SK-N-SH treated with all-trans-retinoic acid at 6 μM for 48 hours (cell line): Measurements from ENCODE around the gene HIGD1B.

ENCODE experiments used
- ATAC-seq: fragments of 200-7000 bp; cut with Tn5 transposase; 3 replicates; pipeline ENCODE4 v1.9.1; 2020; ENCODE audit warnings: mild to moderate bottlenecking, moderate library complexity
- BACH2 ChIP-seq: fragments of 250-450 bp; sonication (Bioruptor Pico); IDR thresholded peaks from 2 replicates; pipeline ENCODE4 v1.9.0; 2021; ENCODE audit warnings: mild to moderate bottlenecking, borderline replicate concordance
- CSDC2 ChIP-seq: fragments of 250-450 bp; sonication (Bioruptor Pico); IDR thresholded peaks from 2 replicates; pipeline ENCODE4 v1.5.0; 2020; ENCODE audit warnings: mild to moderate bottlenecking, moderate library complexity
- ESRRG ChIP-seq: fragments of 250-450 bp; sonication (Bioruptor Pico); IDR thresholded peaks from 2 replicates; pipeline ENCODE4 v1.6.1; 2021; ENCODE audit warnings: mild to moderate bottlenecking
- GLIS3 ChIP-seq: fragments of 250-450 bp; sonication (Bioruptor Pico); IDR thresholded peaks from 2 replicates; pipeline ENCODE4 v1.5.0; 2020; ENCODE audit warnings: mild to moderate bottlenecking, moderate library complexity
- ISL1 ChIP-seq: fragments of 250-450 bp; sonication (Bioruptor Pico); IDR thresholded peaks from 2 replicates; pipeline ENCODE4 v2.1.2; 2022; ENCODE audit warnings: mild to moderate bottlenecking, moderate library complexity
- OSR1 ChIP-seq: fragments of 250-450 bp; sonication (Bioruptor Pico); IDR thresholded peaks from 2 replicates; pipeline ENCODE4 v1.8.0; 2022; ENCODE audit warnings: moderate library complexity, mild to moderate bottlenecking, inconsistent platforms
- PPARA ChIP-seq: fragments of 250-450 bp; sonication (Bioruptor Pico); IDR thresholded peaks from 2 replicates; pipeline ENCODE4 v1.5.0; 2020; ENCODE audit warnings: mild to moderate bottlenecking, borderline replicate concordance
- RARB ChIP-seq: fragments of 250-450 bp; sonication (Bioruptor Pico); IDR thresholded peaks from 2 replicates; pipeline ENCODE4 v1.8.0; 2021; ENCODE audit warnings: mild to moderate bottlenecking, moderate library complexity
- SNAI2 ChIP-seq: fragments of 250-450 bp; sonication (Bioruptor Pico); IDR thresholded peaks from 2 replicates; pipeline ENCODE4 v1.5.0; 2020; ENCODE audit warnings: mild to moderate bottlenecking, moderate library complexity
- TOX ChIP-seq: fragments of 250-450 bp; sonication (Bioruptor Pico); IDR thresholded peaks from 2 replicates; pipeline ENCODE4 v1.8.0; 2021; ENCODE audit warnings: mild to moderate bottlenecking, moderate library complexity, borderline replicate concordance
- ZC3H10 ChIP-seq: fragments of 250-450 bp; sonication (Bioruptor Pico); IDR thresholded peaks from 2 replicates; pipeline ENCODE4 v1.5.1; 2021; ENCODE audit warnings: mild to moderate bottlenecking, moderate library complexity
- ZFP3 ChIP-seq: fragments of 250-450 bp; sonication (Bioruptor Pico); IDR thresholded peaks from 2 replicates; pipeline ENCODE4 v1.5.0; 2020; ENCODE audit warnings: mild to moderate bottlenecking, moderate library complexity
- ZNF565 ChIP-seq: fragments of 450-650 bp; formaldehyde crosslinking; conservative IDR thresholded peaks from 2 replicates; pipeline ENCODE4 v1.5.0; 2020; ENCODE audit warnings: low read depth, mild to moderate bottlenecking, moderate library complexity
- ZNF70 ChIP-seq: fragments of 450-650 bp; formaldehyde crosslinking; IDR thresholded peaks from 2 replicates; pipeline ENCODE4 v1.5.0; 2020; ENCODE audit warnings: mild to moderate bottlenecking, moderate library complexity
- ZNF8 ChIP-seq: fragments of 450-650 bp; formaldehyde crosslinking; IDR thresholded peaks from 2 replicates; pipeline ENCODE4 v1.5.0; 2020; ENCODE audit warnings: mild to moderate bottlenecking, moderate library complexity
- TF ChIP-seq, protein P1 (sequence below): fragments of 250-450 bp; sonication (Bioruptor Pico); IDR thresholded peaks from 2 replicates; pipeline ENCODE4 v1.8.0; 2021; ENCODE audit warnings: low read depth, mild to moderate bottlenecking, moderate library complexity, borderline replicate concordance
- TF ChIP-seq, protein P2 (sequence below): fragments of 250-450 bp; sonication (Bioruptor Pico); IDR thresholded peaks from 2 replicates; pipeline ENCODE4 v1.5.0; 2020; ENCODE audit warnings: mild to moderate bottlenecking, moderate library complexity
- TF ChIP-seq, protein P3 (sequence below): fragments of 250-450 bp; sonication (Bioruptor Pico); IDR thresholded peaks from 2 replicates; pipeline ENCODE4 v1.8.0; 2020; ENCODE audit warnings: mild to moderate bottlenecking, moderate library complexity, borderline replicate concordance
- TF ChIP-seq, protein P4 (sequence below): fragments of 250-450 bp; sonication (Bioruptor Pico); IDR thresholded peaks from 2 replicates; pipeline ENCODE4 v1.5.1; 2020; ENCODE audit warnings: low read depth, mild to moderate bottlenecking, moderate library complexity
- TF ChIP-seq, protein P5 (sequence below): fragments of 250-450 bp; sonication (Bioruptor Pico); IDR thresholded peaks from 2 replicates; pipeline ENCODE4 v1.5.1; 2021; ENCODE audit warnings: mild to moderate bottlenecking, moderate library complexity

HIGD1B gene

DNA sequence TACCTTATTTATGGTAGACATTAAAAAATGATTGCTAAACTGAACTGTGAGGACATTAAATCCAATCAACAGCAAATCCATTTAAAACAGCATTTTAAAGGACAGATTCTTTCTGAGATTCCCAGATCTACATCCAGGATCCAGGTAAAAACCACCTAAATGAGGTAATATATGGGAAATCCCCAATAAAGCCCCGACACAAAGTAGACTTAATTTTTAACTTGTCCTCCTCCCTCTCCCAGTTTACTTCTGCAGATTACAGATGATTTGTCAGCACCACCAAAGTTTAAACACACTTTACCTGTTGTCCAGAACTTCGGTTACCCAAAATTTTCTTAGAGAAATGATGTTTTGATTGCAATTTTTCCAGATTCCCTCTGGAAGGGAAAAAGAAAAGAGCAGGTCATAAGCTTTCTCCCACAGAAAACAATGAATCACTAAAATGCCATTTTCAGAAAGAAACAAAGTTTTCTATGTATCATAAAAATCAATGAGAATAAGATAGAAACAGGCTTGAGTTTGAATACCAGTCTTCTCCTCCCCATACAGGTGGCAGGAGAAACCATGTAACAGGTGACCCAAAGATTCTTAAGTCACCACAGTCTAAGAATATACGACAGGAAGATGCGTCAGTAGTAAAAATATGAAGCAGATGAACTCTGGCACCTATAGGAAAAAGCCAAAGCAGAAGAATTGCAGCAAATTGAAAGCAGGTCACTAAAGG is 40.4 kb upstream of the HIGD1B start:
- peak; percentile 49; the same call in 1 of the 3 replicates for ATAC-seq
- TF ChIP-seq GLIS3 (CRISPR knock-in tag) (no peak), ESRRG (no peak), RARB (CRISPR knock-in tag) (no peak), ZNF8 (CRISPR knock-in tag) (no peak), ZC3H10 (no peak), ISL1 (no peak), CSDC2 (CRISPR knock-in tag) (no peak), ZNF70 (no peak)
- TF ChIP-seq, protein P1, sequence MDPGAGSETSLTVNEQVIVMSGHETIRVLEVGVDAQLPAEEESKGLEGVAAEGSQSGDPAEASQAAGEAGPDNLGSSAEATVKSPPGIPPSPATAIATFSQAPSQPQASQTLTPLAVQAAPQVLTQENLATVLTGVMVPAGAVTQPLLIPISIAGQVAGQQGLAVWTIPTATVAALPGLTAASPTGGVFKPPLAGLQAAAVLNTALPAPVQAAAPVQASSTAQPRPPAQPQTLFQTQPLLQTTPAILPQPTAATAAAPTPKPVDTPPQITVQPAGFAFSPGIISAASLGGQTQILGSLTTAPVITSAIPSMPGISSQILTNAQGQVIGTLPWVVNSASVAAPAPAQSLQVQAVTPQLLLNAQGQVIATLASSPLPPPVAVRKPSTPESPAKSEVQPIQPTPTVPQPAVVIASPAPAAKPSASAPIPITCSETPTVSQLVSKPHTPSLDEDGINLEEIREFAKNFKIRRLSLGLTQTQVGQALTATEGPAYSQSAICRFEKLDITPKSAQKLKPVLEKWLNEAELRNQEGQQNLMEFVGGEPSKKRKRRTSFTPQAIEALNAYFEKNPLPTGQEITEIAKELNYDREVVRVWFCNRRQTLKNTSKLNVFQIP (CRISPR knock-in tag): no peak

DNA sequence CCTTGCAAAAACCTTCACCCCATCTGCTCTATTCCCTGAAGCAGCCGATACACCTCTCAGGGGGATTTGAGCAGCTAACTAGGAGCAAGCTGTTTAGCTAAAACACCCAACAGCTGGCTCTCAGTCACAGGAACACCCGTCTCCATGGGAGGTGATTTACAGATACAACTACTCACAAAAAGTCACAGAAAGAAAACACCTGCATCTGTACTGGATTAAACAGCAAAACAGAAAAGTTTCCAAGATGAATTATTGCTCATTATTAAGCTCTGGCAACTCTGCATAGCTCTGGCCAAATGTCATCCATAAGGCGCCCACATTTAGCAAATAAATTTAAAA is 39.9 kb upstream of the HIGD1B start:
- TF ChIP-seq, protein P2, sequence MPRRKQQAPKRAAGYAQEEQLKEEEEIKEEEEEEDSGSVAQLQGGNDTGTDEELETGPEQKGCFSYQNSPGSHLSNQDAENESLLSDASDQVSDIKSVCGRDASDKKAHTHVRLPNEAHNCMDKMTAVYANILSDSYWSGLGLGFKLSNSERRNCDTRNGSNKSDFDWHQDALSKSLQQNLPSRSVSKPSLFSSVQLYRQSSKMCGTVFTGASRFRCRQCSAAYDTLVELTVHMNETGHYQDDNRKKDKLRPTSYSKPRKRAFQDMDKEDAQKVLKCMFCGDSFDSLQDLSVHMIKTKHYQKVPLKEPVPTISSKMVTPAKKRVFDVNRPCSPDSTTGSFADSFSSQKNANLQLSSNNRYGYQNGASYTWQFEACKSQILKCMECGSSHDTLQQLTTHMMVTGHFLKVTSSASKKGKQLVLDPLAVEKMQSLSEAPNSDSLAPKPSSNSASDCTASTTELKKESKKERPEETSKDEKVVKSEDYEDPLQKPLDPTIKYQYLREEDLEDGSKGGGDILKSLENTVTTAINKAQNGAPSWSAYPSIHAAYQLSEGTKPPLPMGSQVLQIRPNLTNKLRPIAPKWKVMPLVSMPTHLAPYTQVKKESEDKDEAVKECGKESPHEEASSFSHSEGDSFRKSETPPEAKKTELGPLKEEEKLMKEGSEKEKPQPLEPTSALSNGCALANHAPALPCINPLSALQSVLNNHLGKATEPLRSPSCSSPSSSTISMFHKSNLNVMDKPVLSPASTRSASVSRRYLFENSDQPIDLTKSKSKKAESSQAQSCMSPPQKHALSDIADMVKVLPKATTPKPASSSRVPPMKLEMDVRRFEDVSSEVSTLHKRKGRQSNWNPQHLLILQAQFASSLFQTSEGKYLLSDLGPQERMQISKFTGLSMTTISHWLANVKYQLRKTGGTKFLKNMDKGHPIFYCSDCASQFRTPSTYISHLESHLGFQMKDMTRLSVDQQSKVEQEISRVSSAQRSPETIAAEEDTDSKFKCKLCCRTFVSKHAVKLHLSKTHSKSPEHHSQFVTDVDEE (CRISPR knock-in tag): no peak
- TF ChIP-seq ZNF70 (no peak), OSR1 (CRISPR knock-in tag) (no peak), ESRRG (no peak), CSDC2 (CRISPR knock-in tag) (no peak), ZNF8 (CRISPR knock-in tag) (no peak), TOX (CRISPR knock-in tag) (no peak)
- TF ChIP-seq, protein P3, sequence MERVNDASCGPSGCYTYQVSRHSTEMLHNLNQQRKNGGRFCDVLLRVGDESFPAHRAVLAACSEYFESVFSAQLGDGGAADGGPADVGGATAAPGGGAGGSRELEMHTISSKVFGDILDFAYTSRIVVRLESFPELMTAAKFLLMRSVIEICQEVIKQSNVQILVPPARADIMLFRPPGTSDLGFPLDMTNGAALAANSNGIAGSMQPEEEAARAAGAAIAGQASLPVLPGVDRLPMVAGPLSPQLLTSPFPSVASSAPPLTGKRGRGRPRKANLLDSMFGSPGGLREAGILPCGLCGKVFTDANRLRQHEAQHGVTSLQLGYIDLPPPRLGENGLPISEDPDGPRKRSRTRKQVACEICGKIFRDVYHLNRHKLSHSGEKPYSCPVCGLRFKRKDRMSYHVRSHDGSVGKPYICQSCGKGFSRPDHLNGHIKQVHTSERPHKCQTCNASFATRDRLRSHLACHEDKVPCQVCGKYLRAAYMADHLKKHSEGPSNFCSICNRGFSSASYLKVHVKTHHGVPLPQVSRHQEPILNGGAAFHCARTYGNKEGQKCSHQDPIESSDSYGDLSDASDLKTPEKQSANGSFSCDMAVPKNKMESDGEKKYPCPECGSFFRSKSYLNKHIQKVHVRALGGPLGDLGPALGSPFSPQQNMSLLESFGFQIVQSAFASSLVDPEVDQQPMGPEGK: no peak
- TF ChIP-seq, protein P4, sequence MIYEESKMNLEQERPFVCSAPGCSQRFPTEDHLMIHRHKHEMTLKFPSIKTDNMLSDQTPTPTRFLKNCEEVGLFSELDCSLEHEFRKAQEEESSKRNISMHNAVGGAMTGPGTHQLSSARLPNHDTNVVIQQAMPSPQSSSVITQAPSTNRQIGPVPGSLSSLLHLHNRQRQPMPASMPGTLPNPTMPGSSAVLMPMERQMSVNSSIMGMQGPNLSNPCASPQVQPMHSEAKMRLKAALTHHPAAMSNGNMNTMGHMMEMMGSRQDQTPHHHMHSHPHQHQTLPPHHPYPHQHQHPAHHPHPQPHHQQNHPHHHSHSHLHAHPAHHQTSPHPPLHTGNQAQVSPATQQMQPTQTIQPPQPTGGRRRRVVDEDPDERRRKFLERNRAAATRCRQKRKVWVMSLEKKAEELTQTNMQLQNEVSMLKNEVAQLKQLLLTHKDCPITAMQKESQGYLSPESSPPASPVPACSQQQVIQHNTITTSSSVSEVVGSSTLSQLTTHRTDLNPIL: no peak
- TF ChIP-seq, protein P1 (CRISPR knock-in tag): no peak
- TF ChIP-seq, protein P5, sequence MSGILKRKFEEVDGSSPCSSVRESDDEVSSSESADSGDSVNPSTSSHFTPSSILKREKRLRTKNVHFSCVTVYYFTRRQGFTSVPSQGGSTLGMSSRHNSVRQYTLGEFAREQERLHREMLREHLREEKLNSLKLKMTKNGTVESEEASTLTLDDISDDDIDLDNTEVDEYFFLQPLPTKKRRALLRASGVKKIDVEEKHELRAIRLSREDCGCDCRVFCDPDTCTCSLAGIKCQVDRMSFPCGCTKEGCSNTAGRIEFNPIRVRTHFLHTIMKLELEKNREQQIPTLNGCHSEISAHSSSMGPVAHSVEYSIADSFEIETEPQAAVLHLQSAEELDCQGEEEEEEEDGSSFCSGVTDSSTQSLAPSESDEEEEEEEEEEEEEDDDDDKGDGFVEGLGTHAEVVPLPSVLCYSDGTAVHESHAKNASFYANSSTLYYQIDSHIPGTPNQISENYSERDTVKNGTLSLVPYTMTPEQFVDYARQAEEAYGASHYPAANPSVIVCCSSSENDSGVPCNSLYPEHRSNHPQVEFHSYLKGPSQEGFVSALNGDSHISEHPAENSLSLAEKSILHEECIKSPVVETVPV: no peak
- ATAC-seq: peak; percentile 33

DNA sequence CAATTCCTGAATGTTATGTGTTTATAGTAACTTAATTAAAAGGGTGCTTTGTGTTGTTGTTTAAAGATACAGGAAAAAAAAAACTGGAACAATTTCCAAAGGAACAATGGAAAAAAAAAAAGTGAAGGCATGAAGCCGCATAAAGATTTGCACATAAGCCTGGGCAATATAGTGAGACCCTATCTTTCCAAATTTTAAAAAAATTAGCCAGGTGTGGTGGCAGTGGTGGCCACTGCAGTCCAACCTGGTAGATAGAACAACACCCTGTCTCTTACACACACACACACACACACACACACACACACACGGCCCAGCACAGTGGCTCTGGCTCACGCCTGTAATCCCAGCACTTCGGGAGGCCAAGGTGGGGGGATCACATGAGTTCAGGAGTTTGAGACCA is 39.5 kb upstream of the HIGD1B start:
- TF ChIP-seq RARB (CRISPR knock-in tag): no peak
- TF ChIP-seq, protein P5: no peak
- TF ChIP-seq BACH2 (CRISPR knock-in tag): no peak
- no peak for TF ChIP-seq SNAI2 (CRISPR knock-in tag)
- no peak for TF ChIP-seq CSDC2 (CRISPR knock-in tag)
- TF ChIP-seq ZNF565: no peak
- TF ChIP-seq, protein P1 (CRISPR knock-in tag): no peak
- no peak for TF ChIP-seq ZNF70
- TF ChIP-seq TOX (CRISPR knock-in tag): no peak
- TF ChIP-seq OSR1 (CRISPR knock-in tag): no peak
- TF ChIP-seq, protein P3: no peak
- TF ChIP-seq ZFP3: no peak
- no peak for TF ChIP-seq PPARA (CRISPR knock-in tag)
- no peak for TF ChIP-seq ZNF8 (CRISPR knock-in tag)
- TF ChIP-seq GLIS3 (CRISPR knock-in tag): no peak
- no peak for ATAC-seq
